22Rv1 (cell line): ENCODE measurements around the gene SMCO3.

Experiments used
- H3K27ac ChIP-seq: fragments of 450-650 bp; 2 replicates; pipeline ENCODE4 v1.5.1; 2017
- CTCF ChIP-seq: fragments of 450-650 bp; IDR thresholded peaks from 2 replicates; pipeline ENCODE4 v1.5.1; 2017; ENCODE audit warnings: mild to moderate bottlenecking
- ZFX ChIP-seq: fragments of 450-650 bp; IDR thresholded peaks from 2 replicates; pipeline ENCODE4 v1.6.1; 2017; ENCODE audit warnings: antibody characterized with exemption, borderline replicate concordance

The SMCO3 gene

GRCh38 chr12:14849661-14850060 lies 35.7 kb upstream of the SMCO3 start:
- TF ChIP-seq CTCF (no peak), ZFX (no peak)
- H3K27ac ChIP-seq, result no peak overlapping the region

- TF ChIP-seq CTCF, result no peak
- TF ChIP-seq ZFX, result no peak
- no peak overlapping the region for H3K27ac ChIP-seq
Measured at GRCh38 chr12:14846876-14847580, 33.0 kb upstream of the SMCO3 start.

- no peak for TF ChIP-seq ZFX
- no peak for TF ChIP-seq CTCF
- no peak overlapping the region for H3K27ac ChIP-seq
Measured at GRCh38 chr12:14846042-14846587, 32.1 kb upstream of the SMCO3 start.

GRCh38 chr12:14845350-14845750 lies 31.4 kb upstream of the SMCO3 start:
- TF ChIP-seq ZFX, result no peak
- peak; percentile 89 for TF ChIP-seq CTCF
- H3K27ac ChIP-seq, result no peak overlapping the region

- no peak overlapping the region for H3K27ac ChIP-seq
- TF ChIP-seq CTCF (no peak), ZFX (no peak)
Measured at GRCh38 chr12:14844401-14844800, 30.4 kb upstream of the SMCO3 start.

- peak within 1 kb of the TSS; percentile 84 for H3K27ac ChIP-seq
- TF ChIP-seq CTCF, result no peak
Measured at GRCh38 chr12:14843425-14843887, 29.5 kb upstream of the SMCO3 start, which contains the start of gene ART4. Gene ART4, minus strand, starts transcription at chr12:14843526. Its CDS starts 413 bp downstream, at chr12:14843113.

GRCh38 chr12:14842315-14842714 lies 28.3 kb upstream of the SMCO3 start:
- TF ChIP-seq ZFX (no peak), CTCF (no peak)
- peak overlapping the region; percentile 84 for H3K27ac ChIP-seq
